GM12878 (cell line): ENCODE data around the gene HDDC3. TPM values are rescaled to one million over a fixed set of nuclear protein-coding genes. Genes with fewer than 3 reads are reported as not detected.
A peak's percentile ranks its signal among the peaks of the same experiment; 100 is the strongest.

Experiments
- ATAC-seq: fragments of 200-7000 bp; cut with Tn5 transposase; 3 replicates; pipeline ENCODE4 v1.9.1; 2020; ENCODE audit warnings: mild to moderate bottlenecking, moderate library complexity
- BruUV-seq: library from RNA; stranded (reverse); fragments of 400-500 nt; replicated peaks from 2 replicates; lab custom pipeline; 2021; lab: Mats Ljungman, UMichigan
- CTCF ChIA-PET: fragments of 300-600 bp; sonication (Branson Sonifier 250); formaldehyde crosslinking; extraction: SDS; loops from one replicate; lab custom pipeline; 2021; ENCODE audit warnings: inconsistent platforms; lab: Yijun Ruan, JAX
- POLR2A ChIA-PET: fragments of 350-600 bp; formaldehyde crosslinking; extraction: SDS; loops from one replicate; lab custom pipeline; 2021; ENCODE audit warnings: inconsistent platforms; lab: Charles Lee
- RAD21 ChIA-PET: fragments of 300-600 bp; sonication (Branson Sonifier 250); formaldehyde crosslinking; loops from one replicate; lab custom pipeline; 2023; ENCODE audit warnings: antibody characterized with exemption; ENCODE audit not compliant: unreplicated experiment; lab: Charles Lee
- SMC1A ChIA-PET: fragments of 300-600 bp; sonication (Branson Sonifier 250); formaldehyde crosslinking; loops from one replicate; lab custom pipeline; 2023; ENCODE audit not compliant: unreplicated experiment, uncharacterized antibody; lab: Charles Lee
- DNase-seq: peaks from one replicate; pipeline ENCODE4 v3.0.0-alpha.2; 2011; ENCODE audit warnings: low read depth, low spot score
- FAIRE-seq: peaks from 3 replicates; lab custom pipeline; 2011; peaks lifted over from hg19 to GRCh38; lab: Jason Lieb, UNC
- H2AFZ ChIP-seq: 2 replicates; pipeline ENCODE4 v1.6.0; 2011; ENCODE audit warnings: low read depth, low read length, control low read depth; ENCODE audit not compliant: control insufficient read depth
- H3K27ac ChIP-seq: 2 replicates; pipeline ENCODE4 v1.5.1; 2011; ENCODE audit warnings: control low read depth; ENCODE audit not compliant: control insufficient read depth, insufficient read depth
- H3K27me3 ChIP-seq, 2 experiments: replicated peaks in 1 of 2; 2 replicates each; pipeline versions ENCODE4 v1.6.0 to v1.6.1; 2011; ENCODE audit warnings: low read length in 1 of 2; ENCODE audit not compliant: control insufficient read depth in 2 of 2, insufficient read depth in 2 of 2
- H3K36me3 ChIP-seq, 2 experiments: 2 replicates each; pipeline ENCODE4 v1.5.1; 2011; ENCODE audit warnings: low read length in 1 of 2; ENCODE audit not compliant: control insufficient read depth in 2 of 2, insufficient read depth in 2 of 2
- H3K4me1 ChIP-seq: 2 replicates; pipeline ENCODE4 v1.6.1; 2011; ENCODE audit warnings: mild to moderate bottlenecking, low read length, moderate library complexity, mixed read lengths; ENCODE audit not compliant: control insufficient read depth, insufficient read depth
- H3K4me2 ChIP-seq: 2 replicates; pipeline ENCODE4 v1.6.0; 2011; ENCODE audit warnings: control low read depth; ENCODE audit not compliant: control insufficient read depth, insufficient read depth
- H3K4me3 ChIP-seq: fragments of 200-600 bp; sonication (generic); 2 replicates; pipeline ENCODE4 v1.5.1; 2016
- H3K79me2 ChIP-seq: 2 replicates; pipeline ENCODE4 v1.6.0; 2011; ENCODE audit warnings: low read length; ENCODE audit not compliant: control insufficient read depth, insufficient read depth
- H3K9ac ChIP-seq: 2 replicates; pipeline ENCODE4 v1.8.0; 2011; ENCODE audit warnings: low read length, control low read depth, mixed read lengths; ENCODE audit not compliant: control insufficient read depth, insufficient read depth
- H3K9me3 ChIP-seq: replicated peaks from 3 replicates; pipeline ENCODE4 v1.5.1; 2011; ENCODE audit warnings: mild to moderate bottlenecking, low read length; ENCODE audit not compliant: control insufficient read depth, insufficient read depth
- H4K20me1 ChIP-seq: 2 replicates; pipeline ENCODE4 v1.6.0; 2011; ENCODE audit not compliant: control insufficient read depth, insufficient read depth
- BACH1 ChIP-seq: fragments of 450-650 bp; IDR thresholded peaks from 2 replicates; pipeline ENCODE4 v1.6.1; 2017; ENCODE audit warnings: mild to moderate bottlenecking, borderline replicate concordance
- CBX5 ChIP-seq: sonication (generic); IDR thresholded peaks from 2 replicates; pipeline ENCODE4 v1.6.1; 2016; ENCODE audit warnings: low read depth, moderate library complexity, mild to moderate bottlenecking, inconsistent platforms
- IKZF1 ChIP-seq: fragments of 450-650 bp; conservative IDR thresholded peaks from 2 replicates; pipeline ENCODE4 v1.6.1; 2017; ENCODE audit warnings: antibody characterized with exemption, mild to moderate bottlenecking
- MTA3 ChIP-seq: IDR thresholded peaks from 2 replicates; pipeline ENCODE4 v1.6.1; 2012; ENCODE audit warnings: low read length, inconsistent platforms, borderline replicate concordance
- NR2F1 ChIP-seq: fragments of 450-650 bp; conservative IDR thresholded peaks from 2 replicates; pipeline ENCODE4 v1.6.1; 2017; ENCODE audit warnings: mild to moderate bottlenecking
- POLR2A ChIP-seq: IDR thresholded peaks from 2 replicates; pipeline ENCODE4 v1.6.1; 2011; ENCODE audit warnings: low read depth, mild to moderate bottlenecking, low read length
- RAD21 ChIP-seq: IDR thresholded peaks from 2 replicates; pipeline ENCODE4 v1.6.1; 2011; ENCODE audit warnings: mild to moderate bottlenecking, low read depth, low read length, moderate library complexity; ENCODE audit not compliant: insufficient read depth
- RUNX3 ChIP-seq: IDR thresholded peaks from 2 replicates; pipeline ENCODE4 v1.6.1; 2012; ENCODE audit warnings: low read length, inconsistent platforms
- SMC3 ChIP-seq: IDR thresholded peaks from 2 replicates; pipeline ENCODE4 v1.6.1; 2011; ENCODE audit warnings: low read length, improper control_type of control experiment, borderline replicate concordance
- SREBF2 ChIP-seq: IDR thresholded peaks from 2 replicates; pipeline ENCODE4 v1.6.1; 2012; ENCODE audit warnings: mild to moderate bottlenecking, low read length
- SRF ChIP-seq, 2 experiments: IDR thresholded peaks; 2 replicates each; pipeline ENCODE4 v1.6.1; 2011; ENCODE audit warnings: low read depth in 2 of 2, low read length in 2 of 2, mild to moderate bottlenecking in 1 of 2, moderate library complexity in 1 of 2
- TCF12 ChIP-seq: IDR thresholded peaks from 2 replicates; pipeline ENCODE4 v1.6.1; 2011; ENCODE audit warnings: low read depth, mild to moderate bottlenecking, low read length
- TCF3 ChIP-seq: IDR thresholded peaks from 2 replicates; pipeline ENCODE4 v1.6.1; 2012; ENCODE audit warnings: low read depth, mild to moderate bottlenecking, low read length, borderline replicate concordance; ENCODE audit not compliant: insufficient read depth
- YY1 ChIP-seq: IDR thresholded peaks from 2 replicates; pipeline ENCODE4 v1.6.1; 2011; ENCODE audit warnings: low read depth, mild to moderate bottlenecking, low read length
- ZNF207 ChIP-seq: fragments of 450-650 bp; IDR thresholded peaks from 2 replicates; pipeline ENCODE4 v1.6.1; 2014; ENCODE audit warnings: antibody characterized with exemption, mild to moderate bottlenecking, borderline replicate concordance
- WGBS: methylation state at CpG from one replicate; pipeline ENCODE4 v1.1.6; 2016; ENCODE audit warnings: low lambda C conversion rate; ENCODE audit not compliant: insufficient replicate concordance, insufficient coverage; ENCODE audit errors: missing lambda C conversion rate; 5-methylcytosine and 5-hydroxymethylcytosine counted together
- in situ Hi-C: fragments of 300-500 bp; cut with MboI; formaldehyde crosslinking; loops from 9 replicates; pipeline ENCODE4 v1.14.3; 2018; ENCODE audit warnings: mixed read lengths
- intact Hi-C: fragments of 100-400 bp; cut with micrococcal nuclease; formaldehyde crosslinking; loops from one replicate; pipeline ENCODE4 v1.14.2; 2022; ENCODE audit not compliant: unreplicated experiment
- polyA plus RNA-seq, 11 experiments: library from polyadenylated mRNA; depleted of rRNA in 4 of 11; unstranded in 6 of 11; stranded (reverse) in 5 of 11; fragments of >200 nt; fragmentation: Nextera tagmentation in 4 of 11; fragmentation: Illumina TruSeq in 1 of 11; extraction: Ambion mirVana in 4 of 11; extraction: Trizol in 1 of 11; gene quantifications; 1 replicate in 1 of 11; 2 replicates in 10 of 11; pipeline versions ENCODE4 v1.2.1 to v1.2.3, GENCODE V29; 2011 to 2016; ENCODE audit warnings: inconsistent platforms in 2 of 11, missing spikeins in 2 of 11, low read depth in 1 of 11
- total RNA-seq, 4 experiments: library from RNA; depleted of rRNA in 3 of 4; stranded (reverse); fragments of >200 nt in 3 of 4; fragmentation: Illumina TruSeq in 1 of 4; extraction: Trizol in 1 of 4; gene quantifications; 2 replicates each; pipeline versions ENCODE4 v1.2.1 to v1.2.3, GENCODE V29; 2013 to 2021
- TF ChIP-seq, protein P1 (sequence below): IDR thresholded peaks from 2 replicates; pipeline ENCODE4 v1.6.1; 2011; ENCODE audit warnings: low read depth, mild to moderate bottlenecking, low read length, moderate library complexity, borderline replicate concordance; ENCODE audit errors: extremely low read depth
- TF ChIP-seq, protein P2 (sequence below), 3 experiments: IDR thresholded peaks in 2 of 3; conservative IDR thresholded peaks in 1 of 3; 2 replicates each; pipeline ENCODE4 v1.5.1; 2011; ENCODE audit warnings: low read depth in 3 of 3, low read length in 3 of 3, mild to moderate bottlenecking in 3 of 3, control low read depth in 2 of 3, moderate library complexity in 2 of 3, inconsistent platforms in 1 of 3, mixed read lengths in 1 of 3; ENCODE audit not compliant: control insufficient read depth in 2 of 3, insufficient read depth in 1 of 3; ENCODE audit errors: extremely low read depth in 1 of 3
- TF ChIP-seq, protein P3 (sequence below): fragments of 450-650 bp; IDR thresholded peaks from 2 replicates; pipeline ENCODE4 v1.6.1; 2016; ENCODE audit warnings: mild to moderate bottlenecking

Gene HDDC3
- total and polyA plus RNA-seq, 10 of the 15 experiments (the other 5 are each of a cell fraction or from before 2014, with no cell fraction given): 5.6 to 39.5 (median 23.0) TPM

DNA sequence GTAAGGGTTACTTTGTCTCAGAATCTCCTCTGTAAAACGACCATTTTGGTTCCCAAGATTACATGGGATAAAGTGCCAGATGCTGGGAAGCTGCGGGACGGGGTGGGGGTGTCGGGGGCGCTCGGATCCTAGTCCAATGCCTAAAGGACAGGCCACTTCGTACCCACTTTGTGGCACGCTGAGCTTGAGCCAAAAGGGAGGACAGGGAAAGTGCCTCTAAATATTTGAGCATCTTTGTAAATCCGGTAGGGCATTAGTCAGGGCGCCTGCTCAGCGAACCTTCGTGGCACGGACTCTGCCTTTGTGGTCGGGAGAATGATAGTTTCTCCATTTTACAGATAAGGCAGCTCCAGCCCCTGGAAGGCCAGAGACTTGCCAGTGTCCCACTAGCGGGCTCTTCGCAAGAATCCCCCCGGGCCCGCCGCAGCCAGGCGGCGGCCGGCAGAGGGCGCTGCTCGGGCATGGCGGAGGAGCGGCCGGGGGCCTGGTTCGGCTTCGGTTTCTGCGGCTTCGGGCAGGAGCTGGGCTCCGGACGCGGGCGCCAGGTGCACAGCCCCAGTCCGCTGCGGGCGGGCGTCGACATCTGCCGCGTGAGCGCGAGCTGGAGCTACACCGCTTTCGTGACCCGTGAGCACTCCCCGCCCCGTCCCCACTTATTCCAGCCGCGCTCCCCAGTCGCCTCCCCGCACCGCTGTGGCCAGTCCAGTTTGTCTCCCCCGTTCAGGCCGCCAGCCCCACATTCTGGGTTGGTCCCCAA is 24.1 kb upstream of the HDDC3 start:
- CTCF ChIA-PET: interaction anchor here (0.6 to 6.4 kb wide), 22 partner anchors 10 to 912 kb away, joined by 3 to 74 read pairs (median 5); partner anchors contain the start of genes HDDC3 and UNC45A
- intact Hi-C loops: loop anchor here (1.0 to 5.0 kb wide), 4 partner anchors 36 to 315 kb away; partner anchors contain the start of genes PRC1 and VPS33B
- POLR2A ChIA-PET: interaction anchor here (0.5 to 3.6 kb wide), 3 partner anchors 16 to 212 kb away, joined by 3 to 26 read pairs (median 5); no protein-coding TSS in a partner anchor
- Histone ChIP-seq H2AFZ (no peak overlapping the region), H3K4me3 (peak overlapping the region; percentile 87), H3K79me2 (peaks cover 24% of the 10 kb centered on the region), H3K27me3 (no peaks in the 10 kb centered on the region), H3K9me3 (no peaks in the 10 kb centered on the region), H3K27ac (peak overlapping the region; percentile 98), H3K36me3 (peaks cover 22 to 25% of the 10 kb centered on the region in 2 experiments), H3K9ac (peak overlapping the region; percentile 98), H4K20me1 (no peaks in the 10 kb centered on the region), H3K4me2 (peak overlapping the region; percentile 78), H3K4me1 (peaks cover 3% of the 10 kb centered on the region; the same call in 1 of the 2 replicates)
- no TSS peak for BruUV-seq
- in situ Hi-C loops: loop anchor here (25.0 kb wide), 1 partner anchor 1369 kb away; the partner anchor contains the start of gene TICRR
- SMC1A ChIA-PET: interaction anchor here (1.0 to 4.1 kb wide), 7 partner anchors 16 to 93 kb away, joined by 3 to 18 read pairs (median 4); partner anchors contain the start of genes HDDC3 and UNC45A
- FAIRE-seq (no peak), DNase-seq (no peak), ATAC-seq (peak; percentile 11)
- 51% methylated on average over 38 of the region's 56 CpGs for WGBS
- RAD21 ChIA-PET: interaction anchor here (0.5 to 4.5 kb wide), 9 partner anchors 17 to 315 kb away, joined by 3 to 24 read pairs (median 3); partner anchors contain the start of genes HDDC3 and UNC45A
- no peak for TF ChIP-seq ZNF207
- TF ChIP-seq, protein P1, sequence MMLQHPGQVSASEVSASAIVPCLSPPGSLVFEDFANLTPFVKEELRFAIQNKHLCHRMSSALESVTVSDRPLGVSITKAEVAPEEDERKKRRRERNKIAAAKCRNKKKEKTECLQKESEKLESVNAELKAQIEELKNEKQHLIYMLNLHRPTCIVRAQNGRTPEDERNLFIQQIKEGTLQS: no peak
- TF ChIP-seq, protein P2, sequence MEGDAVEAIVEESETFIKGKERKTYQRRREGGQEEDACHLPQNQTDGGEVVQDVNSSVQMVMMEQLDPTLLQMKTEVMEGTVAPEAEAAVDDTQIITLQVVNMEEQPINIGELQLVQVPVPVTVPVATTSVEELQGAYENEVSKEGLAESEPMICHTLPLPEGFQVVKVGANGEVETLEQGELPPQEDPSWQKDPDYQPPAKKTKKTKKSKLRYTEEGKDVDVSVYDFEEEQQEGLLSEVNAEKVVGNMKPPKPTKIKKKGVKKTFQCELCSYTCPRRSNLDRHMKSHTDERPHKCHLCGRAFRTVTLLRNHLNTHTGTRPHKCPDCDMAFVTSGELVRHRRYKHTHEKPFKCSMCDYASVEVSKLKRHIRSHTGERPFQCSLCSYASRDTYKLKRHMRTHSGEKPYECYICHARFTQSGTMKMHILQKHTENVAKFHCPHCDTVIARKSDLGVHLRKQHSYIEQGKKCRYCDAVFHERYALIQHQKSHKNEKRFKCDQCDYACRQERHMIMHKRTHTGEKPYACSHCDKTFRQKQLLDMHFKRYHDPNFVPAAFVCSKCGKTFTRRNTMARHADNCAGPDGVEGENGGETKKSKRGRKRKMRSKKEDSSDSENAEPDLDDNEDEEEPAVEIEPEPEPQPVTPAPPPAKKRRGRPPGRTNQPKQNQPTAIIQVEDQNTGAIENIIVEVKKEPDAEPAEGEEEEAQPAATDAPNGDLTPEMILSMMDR (IDR thresholded peaks at IDR 0.05 in 2 of 3, conservative IDR thresholded peaks at IDR 0.05 in 1 of 3; ENCODE audit: control insufficient read depth in 2 of 3, extremely low read depth in 1 of 3, insufficient read depth in 1 of 3, low read depth in 3 of 3, low read length in 3 of 3): peak; percentile 65 to 87 (median 67); a peak in 5 of 6 replicates
- peak; percentile 93 for TF ChIP-seq YY1
- TF ChIP-seq MTA3: no peak
- peak; percentile 16; the same call in 1 of the 2 replicates for TF ChIP-seq IKZF1
- TF ChIP-seq SRF (IDR thresholded peaks at IDR 0.05; ENCODE audit: low read depth in 2 of 2, low read length in 2 of 2): 0 out of 4 replicates have a peak, but pooled peaks of 1 of the 2 experiments have one; percentile 33
- peak; percentile 79 for TF ChIP-seq RAD21
- TF ChIP-seq NR2F1: no peak
- TF ChIP-seq SREBF2: no peak
- peak; percentile 62 for TF ChIP-seq POLR2A
- 0 out of 2 replicates have a peak, but pooled peaks have one; percentile 21 for TF ChIP-seq BACH1
- TF ChIP-seq SMC3: peak; percentile 67
- peak; percentile 81 for TF ChIP-seq RUNX3
- 0 out of 2 replicates have a peak, but pooled peaks have one; percentile 18 for TF ChIP-seq CBX5
- TF ChIP-seq TCF12: peak; percentile 44; the same call in 1 of the 2 replicates
- TF ChIP-seq, protein P3, sequence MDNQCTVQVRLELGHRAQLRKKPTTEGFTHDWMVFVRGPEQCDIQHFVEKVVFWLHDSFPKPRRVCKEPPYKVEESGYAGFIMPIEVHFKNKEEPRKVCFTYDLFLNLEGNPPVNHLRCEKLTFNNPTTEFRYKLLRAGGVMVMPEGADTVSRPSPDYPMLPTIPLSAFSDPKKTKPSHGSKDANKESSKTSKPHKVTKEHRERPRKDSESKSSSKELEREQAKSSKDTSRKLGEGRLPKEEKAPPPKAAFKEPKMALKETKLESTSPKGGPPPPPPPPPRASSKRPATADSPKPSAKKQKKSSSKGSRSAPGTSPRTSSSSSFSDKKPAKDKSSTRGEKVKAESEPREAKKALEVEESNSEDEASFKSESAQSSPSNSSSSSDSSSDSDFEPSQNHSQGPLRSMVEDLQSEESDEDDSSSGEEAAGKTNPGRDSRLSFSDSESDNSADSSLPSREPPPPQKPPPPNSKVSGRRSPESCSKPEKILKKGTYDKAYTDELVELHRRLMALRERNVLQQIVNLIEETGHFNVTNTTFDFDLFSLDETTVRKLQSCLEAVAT: no peak
- TF ChIP-seq TCF3: peak; percentile 74; the same call in 1 of the 2 replicates
